Amygdala (tissue), 56 donors: ENCODE data around the gene OR1J2.
A peak's percentile ranks its signal among the peaks of the same experiment; 100 is the strongest.
"Not testable (repeated sequence)": the region's sequence is repeated elsewhere in the genome, so short reads cannot be mapped to it uniquely, and the experiment has no call there.

Experiments
- DNase-seq, 56 donors: peaks; one replicate each; lab custom pipeline; 2025; lab: John Stamatoyannopoulos, UW

OR1J2 gene, protein sequence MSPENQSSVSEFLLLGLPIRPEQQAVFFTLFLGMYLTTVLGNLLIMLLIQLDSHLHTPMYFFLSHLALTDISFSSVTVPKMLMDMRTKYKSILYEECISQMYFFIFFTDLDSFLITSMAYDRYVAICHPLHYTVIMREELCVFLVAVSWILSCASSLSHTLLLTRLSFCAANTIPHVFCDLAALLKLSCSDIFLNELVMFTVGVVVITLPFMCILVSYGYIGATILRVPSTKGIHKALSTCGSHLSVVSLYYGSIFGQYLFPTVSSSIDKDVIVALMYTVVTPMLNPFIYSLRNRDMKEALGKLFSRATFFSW

GRCh38 chr9:122510502-122510901, at the start of gene OR1J2:
Gene OR1J2, plus strand, starts transcription at chr9:122510802. Its CDS starts 0 bp downstream, at chr9:122510802.
- no peak for DNase-seq

GRCh38 chr9:122463828-122464632, 46.6 kb upstream of the OR1J2 start:
- no peak for DNase-seq

- peak in 50 of 56 donors; percentile 6 to 83 (median 36) for DNase-seq
Observed at GRCh38 chr9:122464633-122465567, 45.7 kb upstream of the OR1J2 start.

- DNase-seq = no peak
Observed at GRCh38 chr9:122466456-122466855, 44.1 kb upstream of the OR1J2 start.

GRCh38 chr9:122468735-122469134, 41.9 kb upstream of the OR1J2 start:
- no peak for DNase-seq

DNA sequence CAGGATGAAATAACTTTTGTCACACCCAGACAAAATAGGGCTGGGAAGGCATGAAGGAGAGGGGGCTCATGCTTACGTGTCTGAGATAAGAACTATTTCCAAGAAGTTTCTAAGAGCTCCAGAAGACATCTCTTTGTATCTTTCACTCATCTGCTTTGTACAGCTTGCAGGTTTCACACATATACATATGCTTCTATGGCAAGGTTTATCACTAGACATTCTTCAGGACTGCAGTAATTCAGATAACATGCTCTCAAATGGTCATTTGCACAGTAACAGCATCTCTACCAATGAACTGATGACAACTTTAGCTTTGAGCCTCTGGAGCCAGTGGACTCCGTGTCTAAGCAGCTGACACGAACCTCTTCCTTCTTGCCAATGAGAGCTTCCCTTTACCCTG, 36.0 kb upstream of the OR1J2 start:
- DNase-seq = no peak

- DNase-seq = no peak
Observed at GRCh38 chr9:122475717-122476116, 34.9 kb upstream of the OR1J2 start.

DNA sequence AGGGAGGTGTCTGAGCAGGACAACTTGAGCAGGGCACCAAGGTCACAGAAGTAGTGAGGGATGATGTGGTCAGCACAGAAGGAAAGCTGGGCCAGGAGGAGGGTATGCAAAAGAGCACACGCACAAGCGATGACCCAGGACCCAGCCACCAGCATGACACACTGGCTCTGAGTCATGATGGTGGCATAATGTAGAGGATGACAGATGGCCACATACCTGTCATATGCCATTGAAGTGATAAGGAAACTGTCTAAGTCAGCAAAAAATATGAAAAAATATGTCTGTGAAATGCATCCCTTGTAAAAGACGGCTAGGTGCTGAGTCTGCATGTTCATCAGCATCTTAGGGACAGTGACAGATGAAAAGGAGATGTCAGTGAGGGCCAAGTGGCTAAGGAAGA, 33.3 kb upstream of the OR1J2 start:
- no peak for DNase-seq

DNA sequence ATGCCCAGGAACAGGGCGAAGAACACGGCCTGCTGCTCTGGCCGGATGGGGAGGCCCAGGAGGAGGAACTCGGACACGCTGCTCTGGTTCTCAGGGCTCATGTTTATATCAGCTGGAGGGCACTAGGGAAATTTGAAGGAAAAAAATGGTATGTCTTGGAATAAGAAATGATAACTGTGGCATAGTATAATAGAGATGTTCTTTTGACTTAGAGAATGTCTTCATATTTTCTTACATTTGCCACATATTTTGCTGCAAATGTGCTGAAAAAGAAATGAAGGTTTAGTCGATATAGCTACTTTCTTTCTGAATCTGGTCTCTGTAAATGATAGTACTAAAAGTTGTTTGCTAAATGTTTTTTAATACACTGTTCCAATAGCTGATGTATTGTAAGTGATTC, 32.8 kb upstream of the OR1J2 start, which contains the start of gene OR1J1:
TSS of gene OR1J1 (minus strand) at position 101 of the 400 bp plus-strand sequence. CDS start at position 101, 0 bp downstream.
- no peak for DNase-seq

GRCh38 chr9:122479062-122479461, 31.5 kb upstream of the OR1J2 start:
- DNase-seq = no peak

DNA sequence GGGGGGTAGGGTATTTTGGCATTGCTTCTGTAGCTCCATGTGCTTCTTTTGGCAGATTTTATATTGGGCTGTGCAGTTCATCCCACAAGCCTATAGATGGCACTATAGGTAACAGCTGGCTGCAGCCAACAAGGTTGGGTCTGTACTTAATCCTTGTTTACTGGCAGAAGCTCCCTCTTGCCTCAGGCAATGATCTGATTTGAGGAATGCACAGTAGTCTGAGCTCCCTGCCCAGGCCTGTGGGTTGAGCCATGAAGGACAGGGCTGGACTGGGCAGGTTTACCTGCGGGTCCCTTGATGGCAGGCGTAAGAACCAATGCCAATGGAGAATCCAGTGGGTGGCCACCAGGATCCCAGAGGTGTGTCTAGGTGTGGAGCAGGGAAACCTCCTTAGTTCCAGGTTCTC, 11.7 kb upstream of the OR1J2 start:
- DNase-seq = peak in 1 of 56 donors; percentile 7

DNA sequence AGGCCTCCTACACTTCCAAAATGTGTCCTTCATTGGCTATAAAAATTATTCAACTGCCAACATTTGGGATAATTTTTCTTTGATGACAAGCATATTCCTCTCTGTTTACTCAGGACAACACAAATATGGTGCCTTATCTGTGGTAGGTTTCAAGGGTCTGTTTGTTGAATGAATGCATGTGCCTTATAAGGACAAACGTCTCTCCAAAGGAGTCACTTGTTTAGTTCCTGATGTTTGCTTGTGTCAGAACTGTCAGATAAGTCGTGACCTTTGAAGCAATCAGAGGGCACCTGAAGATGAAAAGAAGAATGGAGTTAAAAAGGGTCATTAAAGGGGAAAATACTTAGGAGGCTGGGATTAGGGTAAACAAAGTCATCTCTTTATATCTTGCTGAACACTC, 3.6 kb upstream of the OR1J2 start:
- no peak for DNase-seq

- DNase-seq = no peak
Observed at GRCh38 chr9:122518226-122518625, 7.6 kb downstream of the OR1J2 start.

DNA sequence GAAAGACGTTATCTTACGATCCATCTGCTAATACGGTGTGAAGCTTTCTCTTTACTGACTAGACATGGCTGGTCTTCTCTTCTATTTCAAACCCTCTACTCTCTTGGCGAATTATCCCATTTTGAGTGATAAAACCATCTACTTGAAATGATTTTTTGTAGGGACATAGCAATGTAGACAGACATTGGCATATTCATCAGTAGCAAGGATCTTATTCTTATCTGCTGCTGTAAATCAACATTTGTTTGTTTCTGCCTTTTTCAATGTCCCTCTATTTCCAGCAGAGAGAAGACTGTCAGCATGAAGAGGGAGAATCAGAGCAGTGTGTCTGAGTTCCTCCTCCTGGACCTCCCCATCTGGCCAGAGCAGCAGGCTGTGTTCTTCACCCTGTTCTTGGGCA, 8.2 kb downstream of the OR1J2 start, which contains the start of gene OR1J4:
TSS of gene OR1J4 (plus strand) at position 301 of the 400 bp plus-strand sequence. CDS start at position 301, 0 bp downstream.
- DNase-seq = no peak

GRCh38 chr9:122519376-122519775, 8.8 kb downstream of the OR1J2 start:
- no peak for DNase-seq

- no peak for DNase-seq
Observed at GRCh38 chr9:122526602-122527001, 16.0 kb downstream of the OR1J2 start.

GRCh38 chr9:122527193-122527592, 16.6 kb downstream of the OR1J2 start, which contains the start of gene OR1N1:
Gene OR1N1, minus strand, starts transcription at chr9:122527293. Its CDS starts 0 bp downstream, at chr9:122527293.
- DNase-seq = no peak

DNA sequence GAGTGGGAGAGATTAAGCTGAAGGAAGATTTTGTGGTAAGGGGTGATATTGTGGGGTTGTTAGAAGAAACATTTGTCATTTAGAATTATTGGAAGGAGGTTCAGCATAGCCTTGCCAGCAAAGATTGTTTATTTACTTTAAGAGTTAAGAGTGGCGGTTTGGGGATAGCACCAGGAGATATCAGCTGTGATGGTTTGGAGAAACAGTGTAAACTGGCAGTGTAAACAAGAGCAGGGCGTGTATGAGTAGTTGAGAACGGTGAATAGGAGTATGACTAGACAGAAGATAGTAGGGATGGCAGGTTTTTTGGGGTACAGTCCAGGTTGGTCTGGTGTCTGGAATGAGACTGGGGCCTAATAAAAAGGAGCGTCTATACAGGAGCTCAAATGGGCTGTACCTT, 20.6 kb downstream of the OR1J2 start:
- DNase-seq = not testable (repeated sequence)

DNA sequence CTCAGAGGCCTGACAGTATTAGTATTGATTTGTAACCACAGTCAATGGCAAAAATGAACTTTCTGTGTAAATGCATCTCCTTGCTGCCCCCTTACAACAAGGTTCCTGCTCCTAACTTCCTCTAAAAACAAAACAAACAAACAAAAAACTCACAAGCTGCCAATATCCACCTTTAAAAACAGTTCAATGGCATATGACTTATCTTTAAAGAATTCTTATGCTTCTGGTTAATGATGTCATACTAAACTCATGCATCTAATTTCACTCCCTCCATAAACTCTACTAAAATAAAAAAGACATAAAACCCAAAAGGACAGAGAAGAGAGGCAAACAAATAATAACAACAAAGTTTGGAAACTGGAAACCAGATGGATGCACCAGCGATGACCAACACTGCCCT, 25.5 kb downstream of the OR1J2 start:
- DNase-seq = no peak

- not testable (repeated sequence) for DNase-seq
Observed at GRCh38 chr9:122537066-122537465, 26.5 kb downstream of the OR1J2 start.
